GM12891 (cell line): ENCODE results near the gene CYFIP2.

Source experiments
- POLR2A ChIP-seq: IDR thresholded peaks from 2 replicates; pipeline ENCODE4 v1.6.1; 2011; ENCODE audit warnings: low read depth, low read length, control low read depth
- POLR2AphosphoS5 ChIP-seq: IDR thresholded peaks from 2 replicates; pipeline ENCODE4 v1.6.1; 2011; ENCODE audit warnings: low read depth, low read length, control low read depth
- TAF1 ChIP-seq: IDR thresholded peaks from 2 replicates; pipeline ENCODE4 v1.6.1; 2011; ENCODE audit warnings: low read depth, low read length, control low read depth

GRCh38 chr5:157444224-157444623 is 178.3 kb downstream of the CYFIP2 start:
- TF ChIP-seq POLR2AphosphoS5, result no peak
- TF ChIP-seq TAF1, result no peak
- no peak for TF ChIP-seq POLR2A
